GM21390 (cell line): ENCODE results near the gene HMOX1.

ENCODE experiments used
- ATAC-seq: cut with Tn5 transposase; IDR thresholded peaks from one replicate; pipeline ENCODE4 v1.9.1; 2021; ENCODE audit not compliant: unreplicated experiment

Gene HMOX1, protein sequence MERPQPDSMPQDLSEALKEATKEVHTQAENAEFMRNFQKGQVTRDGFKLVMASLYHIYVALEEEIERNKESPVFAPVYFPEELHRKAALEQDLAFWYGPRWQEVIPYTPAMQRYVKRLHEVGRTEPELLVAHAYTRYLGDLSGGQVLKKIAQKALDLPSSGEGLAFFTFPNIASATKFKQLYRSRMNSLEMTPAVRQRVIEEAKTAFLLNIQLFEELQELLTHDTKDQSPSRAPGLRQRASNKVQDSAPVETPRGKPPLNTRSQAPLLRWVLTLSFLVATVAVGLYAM

DNA sequence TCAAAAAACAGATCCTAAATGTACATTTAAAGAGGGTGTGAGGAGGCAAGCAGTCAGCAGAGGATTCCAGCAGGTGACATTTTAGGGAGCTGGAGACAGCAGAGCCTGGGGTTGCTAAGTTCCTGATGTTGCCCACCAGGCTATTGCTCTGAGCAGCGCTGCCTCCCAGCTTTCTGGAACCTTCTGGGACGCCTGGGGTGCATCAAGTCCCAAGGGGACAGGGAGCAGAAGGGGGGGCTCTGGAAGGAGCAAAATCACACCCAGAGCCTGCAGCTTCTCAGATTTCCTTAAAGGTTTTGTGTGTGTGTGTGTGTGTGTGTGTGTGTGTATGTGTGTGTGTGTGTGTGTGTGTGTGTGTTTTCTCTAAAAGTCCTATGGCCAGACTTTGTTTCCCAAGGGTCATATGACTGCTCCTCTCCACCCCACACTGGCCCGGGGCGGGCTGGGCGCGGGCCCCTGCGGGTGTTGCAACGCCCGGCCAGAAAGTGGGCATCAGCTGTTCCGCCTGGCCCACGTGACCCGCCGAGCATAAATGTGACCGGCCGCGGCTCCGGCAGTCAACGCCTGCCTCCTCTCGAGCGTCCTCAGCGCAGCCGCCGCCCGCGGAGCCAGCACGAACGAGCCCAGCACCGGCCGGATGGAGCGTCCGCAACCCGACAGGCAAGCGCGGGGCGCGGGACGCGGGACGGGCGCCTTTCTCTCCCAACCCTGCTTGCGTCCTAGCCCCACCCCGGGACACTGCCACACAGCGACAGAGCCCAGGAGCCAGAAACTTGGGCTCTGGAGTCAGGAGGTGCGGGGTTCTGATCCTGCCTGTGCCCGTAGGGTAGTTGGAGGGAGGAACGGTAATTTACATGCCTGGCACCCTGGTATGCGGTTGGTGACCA lies at the start of gene HMOX1:
Gene HMOX1 (plus strand): TSS at position 560 of the 887 bp plus-strand sequence. CDS start 78 bp downstream, at position 638.
- peak; percentile 65 for ATAC-seq

DNA sequence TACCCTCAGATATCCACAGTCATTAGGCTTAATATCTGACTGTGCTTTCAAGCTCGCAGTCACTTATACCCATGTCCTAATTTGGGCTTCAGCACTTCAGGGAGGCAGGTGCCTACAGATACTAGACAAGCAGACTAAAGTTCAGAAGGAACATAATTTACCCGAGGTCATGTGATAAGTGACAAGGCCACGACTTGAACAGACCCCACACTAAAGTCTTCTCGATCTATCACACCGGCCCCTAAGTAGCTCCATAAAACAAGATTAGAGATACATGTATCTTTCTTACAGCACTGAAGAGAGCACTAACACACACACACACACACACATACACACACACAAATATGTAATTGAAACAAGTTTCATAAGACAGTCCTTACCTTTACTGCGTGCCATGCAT lies 48.6 kb upstream of the HMOX1 start:
- no peak for ATAC-seq

- no peak for ATAC-seq
Observed at GRCh38 chr22:35333220-35333619, 47.7 kb upstream of the HMOX1 start.

DNA sequence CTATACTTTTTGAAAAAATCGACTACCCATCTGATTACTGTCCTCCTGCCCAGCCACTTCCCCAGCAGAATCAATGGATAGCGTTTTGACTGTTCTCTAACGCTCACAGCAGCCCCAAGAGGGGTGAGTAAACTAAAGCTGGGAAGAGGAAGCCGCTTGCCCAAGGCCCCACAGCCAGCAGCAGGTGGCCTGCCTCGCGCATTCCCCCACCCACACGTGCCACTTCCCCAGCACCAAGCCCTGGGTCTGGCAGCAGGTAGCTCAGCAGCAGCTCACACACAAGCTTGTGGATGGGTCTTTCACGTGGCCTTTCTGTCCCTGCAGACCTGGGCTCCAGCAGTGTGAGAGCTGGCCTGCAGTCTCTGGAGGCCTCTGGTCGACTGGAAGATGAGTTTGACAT lies 46.9 kb upstream of the HMOX1 start:
- no peak for ATAC-seq

GRCh38 chr22:35335468-35335867 lies 45.4 kb upstream of the HMOX1 start:
- no peak for ATAC-seq

GRCh38 chr22:35335936-35336781 lies 44.7 kb upstream of the HMOX1 start:
- no peak for ATAC-seq

GRCh38 chr22:35337932-35338331 lies 43.0 kb upstream of the HMOX1 start:
- ATAC-seq = no peak

- no peak for ATAC-seq
Observed at GRCh38 chr22:35341090-35341874, 39.6 kb upstream of the HMOX1 start.

DNA sequence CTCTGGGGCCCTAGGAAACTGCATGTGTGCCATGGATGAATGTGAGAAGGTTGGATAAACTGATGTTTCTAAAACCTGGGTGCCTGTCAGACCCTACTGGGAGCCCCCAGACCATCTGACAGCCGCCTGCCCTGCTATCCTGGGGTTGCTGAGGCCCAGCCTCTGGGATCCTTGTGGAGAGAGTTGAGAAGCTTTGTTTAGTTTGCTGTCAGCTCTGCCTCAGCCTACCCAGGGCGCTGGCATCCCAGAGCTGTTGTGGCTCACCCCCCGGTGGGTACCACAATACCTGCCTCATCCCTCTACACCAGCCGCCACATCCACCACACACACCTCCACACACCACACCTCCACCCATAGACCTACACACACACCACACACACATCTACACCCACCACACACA lies 38.5 kb upstream of the HMOX1 start:
- ATAC-seq = no peak

DNA sequence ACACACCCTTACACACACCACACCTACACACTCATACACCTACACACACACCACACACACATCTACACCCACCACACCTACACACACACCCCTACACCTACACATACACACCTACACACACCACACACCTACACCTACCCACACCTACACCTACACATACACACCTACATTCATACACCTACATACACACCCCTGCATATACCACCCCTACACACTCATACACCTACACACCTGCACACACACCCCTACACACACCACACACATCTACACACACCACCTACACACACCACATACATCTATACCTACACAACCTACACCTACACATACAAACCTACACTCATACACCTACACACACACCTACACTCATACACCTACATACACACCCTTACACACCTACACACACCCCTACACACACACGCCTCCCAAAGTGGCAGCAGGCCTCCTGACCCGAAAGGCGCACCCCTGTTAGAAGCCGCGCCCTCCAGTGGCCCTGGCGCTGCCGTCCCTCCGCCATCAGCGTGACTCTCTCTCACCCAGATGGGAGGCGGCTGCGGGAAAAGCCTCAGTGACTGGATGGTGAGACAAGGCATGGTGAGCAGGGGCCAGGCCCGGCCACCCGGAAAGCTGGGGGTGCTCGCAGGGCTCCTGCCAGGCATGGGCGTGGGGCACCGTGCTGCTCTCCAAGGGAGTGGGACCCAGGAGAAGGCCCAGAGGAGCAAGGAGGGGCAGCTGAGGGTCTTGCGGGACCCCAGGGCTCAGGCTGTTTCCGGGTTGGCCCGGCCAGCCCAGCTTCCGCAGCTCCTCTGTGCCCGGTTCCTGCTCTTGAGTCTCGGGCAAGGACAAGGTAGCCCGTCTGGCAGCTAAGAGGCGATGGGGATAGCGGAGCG lies 37.0 kb upstream of the HMOX1 start:
- no peak for ATAC-seq

DNA sequence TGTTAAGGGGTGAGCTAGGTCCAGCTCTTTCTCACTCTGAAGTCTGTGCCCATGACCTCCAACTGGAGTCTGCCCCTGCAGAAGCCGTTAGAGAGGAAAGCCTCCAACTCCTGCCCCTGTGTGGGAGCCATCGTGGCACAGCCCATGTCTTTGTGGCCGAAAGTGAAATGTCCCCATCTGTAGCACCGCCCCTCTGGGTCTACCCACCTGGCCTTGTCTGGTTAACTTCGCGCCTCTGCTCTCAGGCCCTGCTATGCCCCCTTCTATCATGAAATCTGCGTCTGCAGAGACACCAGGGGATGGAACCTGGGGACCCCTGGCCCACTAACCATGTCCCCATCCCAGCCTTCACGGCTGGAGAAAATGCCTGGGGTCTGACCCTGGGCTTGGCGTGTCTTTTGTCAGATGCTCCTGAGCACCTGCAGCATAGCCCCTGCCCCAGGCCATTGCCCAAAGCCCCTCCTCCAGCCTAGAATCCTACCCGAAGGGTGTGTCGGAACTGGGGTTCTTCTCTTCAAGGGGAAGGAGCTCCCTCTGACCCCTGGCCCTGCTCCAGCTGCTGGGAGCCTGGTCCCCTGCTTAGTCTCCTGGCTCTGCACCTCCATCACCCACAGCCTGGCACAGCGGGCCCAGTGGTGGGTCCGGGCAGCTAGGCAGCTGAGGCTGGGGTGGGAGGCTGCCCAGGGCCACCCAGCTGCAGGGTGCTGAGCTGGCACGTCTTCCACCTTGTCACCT lies 35.8 kb upstream of the HMOX1 start:
- no peak for ATAC-seq

- no peak for ATAC-seq
Observed at GRCh38 chr22:35345808-35346505, 34.9 kb upstream of the HMOX1 start.

DNA sequence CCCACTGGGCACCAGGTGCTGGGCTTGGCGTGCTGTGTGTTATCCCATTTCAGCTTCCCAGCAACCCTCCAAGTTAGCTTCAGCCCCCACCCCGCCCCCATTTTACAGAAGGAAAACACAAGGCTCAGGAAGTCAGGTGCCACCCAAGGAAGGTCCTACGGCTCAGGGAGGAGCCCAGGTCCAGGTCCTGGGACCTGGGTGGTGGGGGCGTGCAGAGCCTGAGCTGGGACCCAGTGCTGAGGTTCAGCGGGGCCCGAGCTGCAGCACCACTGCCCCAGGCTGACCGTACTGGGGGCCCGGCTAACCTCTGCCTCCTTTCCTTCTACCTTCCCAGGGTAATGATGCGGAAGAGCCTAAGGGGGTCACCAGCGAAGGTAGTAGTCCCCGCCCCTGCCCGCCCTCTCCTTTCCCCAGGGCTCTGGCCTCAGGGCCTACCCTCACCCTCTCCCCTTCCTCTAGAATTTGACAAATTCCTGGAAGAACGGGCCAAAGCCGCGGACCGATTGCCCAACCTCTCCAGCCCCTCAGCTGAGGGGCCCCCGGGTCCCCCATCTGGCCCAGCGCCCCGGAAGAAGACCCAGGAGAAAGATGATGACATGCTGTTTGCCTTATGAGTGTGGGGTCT lies 34.2 kb upstream of the HMOX1 start:
- no peak for ATAC-seq

DNA sequence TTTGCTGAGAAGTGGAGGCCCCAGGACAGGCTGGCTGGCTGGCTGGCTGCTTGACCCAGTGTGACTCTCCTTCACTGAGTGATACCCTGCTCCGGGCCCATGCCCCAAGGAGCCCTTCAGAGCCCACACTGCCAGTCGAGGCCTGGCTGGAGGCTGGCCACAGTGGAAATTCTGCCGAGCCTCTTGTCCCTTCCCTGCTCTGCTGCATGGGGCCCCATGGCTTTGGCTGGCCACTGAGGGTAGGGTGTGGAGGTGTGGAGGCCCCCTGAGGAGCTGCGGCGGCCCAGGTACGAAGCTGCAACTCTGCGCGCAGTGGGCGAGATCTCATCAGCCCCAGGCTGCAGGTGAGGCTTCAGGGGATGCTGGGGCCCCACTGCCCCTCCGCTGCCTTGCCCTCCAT lies 33.4 kb upstream of the HMOX1 start:
- no peak for ATAC-seq

DNA sequence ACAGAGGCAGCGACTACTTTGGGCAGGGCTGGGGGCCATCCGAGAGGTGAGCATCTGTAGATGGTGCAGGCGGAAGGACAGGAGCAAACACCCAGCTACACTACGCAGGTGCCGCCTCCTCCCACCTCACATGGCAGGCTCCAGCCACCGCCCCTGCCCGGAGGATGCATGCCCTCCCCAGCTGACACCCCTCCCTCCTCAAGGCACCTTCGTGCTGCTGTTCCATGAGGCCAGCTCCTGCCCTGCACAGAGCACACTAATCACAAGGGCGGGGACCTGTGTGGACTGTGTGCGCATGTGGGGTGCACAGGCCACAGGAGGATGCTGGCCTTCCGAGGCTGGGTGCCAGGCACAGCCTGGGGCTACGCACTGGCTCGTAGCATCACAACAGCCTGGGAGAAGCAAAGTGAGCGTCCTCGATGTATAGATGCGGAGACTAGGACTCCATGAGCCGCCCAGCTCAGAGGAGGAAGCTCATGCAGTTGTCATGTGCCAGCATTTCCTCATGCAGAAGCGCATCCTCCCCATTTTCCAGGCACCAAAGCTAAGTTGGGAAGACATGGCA lies 32.8 kb upstream of the HMOX1 start:
- no peak for ATAC-seq

GRCh38 chr22:35348703-35349102 lies 32.2 kb upstream of the HMOX1 start:
- ATAC-seq = no peak

DNA sequence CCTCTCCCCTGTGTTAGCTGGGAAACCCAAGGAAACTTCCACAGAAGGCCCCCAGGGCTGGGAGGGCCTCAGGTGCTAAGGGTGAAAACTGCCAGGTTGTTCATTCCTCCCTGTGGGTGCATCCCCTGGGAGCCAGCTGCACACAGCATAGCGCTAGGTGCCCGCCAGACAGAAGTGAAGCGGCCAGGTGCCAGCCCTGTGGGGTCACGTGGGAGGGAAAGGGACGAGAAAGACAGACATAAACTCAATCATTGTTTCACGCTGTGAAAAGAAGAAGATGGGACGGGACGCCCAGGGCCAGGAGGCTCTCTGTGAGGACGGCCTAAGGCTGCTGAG lies 31.6 kb upstream of the HMOX1 start:
- ATAC-seq = no peak
